ENCODE results near the gene CHST15. TPM values are rescaled to one million over a fixed set of nuclear protein-coding genes. Genes with fewer than 3 reads are reported as not detected.

CHST15 gene
- total RNA-seq, 2 donors from 2014 or later: 7.5 to 14.9 TPM

GRCh38 chr10:124045276-124045675 lies 48.1 kb downstream of the CHST15 start:
- H3K9me3 ChIP-seq (ENCODE audit: control insufficient read depth, low read length): no peaks in the 10 kb centered on the region
- H3K27me3 ChIP-seq (ENCODE audit: control insufficient read depth, insufficient read depth, low read length, poor library complexity, severe bottlenecking): no peaks in the 10 kb centered on the region
- H3K27me3 Mint-ChIP-seq (ENCODE audit: insufficient read depth): peaks cover 2% of the 10 kb centered on the region
- H3K36me3 Mint-ChIP-seq (ENCODE audit: low read depth): peaks cover 15% of the 10 kb centered on the region
- H3K9ac ChIP-seq (ENCODE audit: extremely low read depth, low read length, poor library complexity, severe bottlenecking): no peak overlapping the region
- H3K27ac Mint-ChIP-seq: no peak overlapping the region
- no peak for TF ChIP-seq CTCF (conservative IDR thresholded peaks at IDR 0.05)
- DNase-seq: no peak
- H3K4me1 ChIP-seq (ENCODE audit: control insufficient read depth, insufficient read depth, low read length): no peaks in the 10 kb centered on the region
- no peak overlapping the region for H3K4me3 Mint-ChIP-seq
- no peak overlapping the region for H3K27ac ChIP-seq (ENCODE audit: low read depth, low read length)
- no peak overlapping the region for H3K4me3 ChIP-seq (ENCODE audit: low read length)
- H3K4me1 Mint-ChIP-seq: peaks cover 7% of the 10 kb centered on the region
- WGBS, 2 experiments (ENCODE audit: insufficient coverage in 1 of 2, insufficient read length in 1 of 2): 94 to 100% methylated on average over 3 to 6 of the region's 6 CpGs
- H3K9me3 Mint-ChIP-seq: no peaks in the 10 kb centered on the region
- peaks cover 8% of the 10 kb centered on the region for H3K36me3 ChIP-seq (ENCODE audit: control insufficient read depth, insufficient read depth, low read length)

- H3K36me3 ChIP-seq (ENCODE audit: control insufficient read depth, insufficient read depth, low read length): peaks cover 8% of the 10 kb centered on the region
- H3K9me3 Mint-ChIP-seq: no peaks in the 10 kb centered on the region
- 95 to 96% methylated on average over 37 to 40 of the region's 40 CpGs for WGBS, 2 experiments (ENCODE audit: insufficient coverage in 1 of 2, insufficient read length in 1 of 2)
- no peak overlapping the region for H3K4me3 Mint-ChIP-seq
- H3K27ac ChIP-seq (ENCODE audit: low read depth, low read length): no peak overlapping the region
- no peak overlapping the region for H3K4me3 ChIP-seq (ENCODE audit: low read length)
- no peaks in the 10 kb centered on the region for H3K27me3 ChIP-seq (ENCODE audit: control insufficient read depth, insufficient read depth, low read length, poor library complexity, severe bottlenecking)
- H3K27me3 Mint-ChIP-seq (ENCODE audit: insufficient read depth): peaks cover 2% of the 10 kb centered on the region
- H3K9ac ChIP-seq (ENCODE audit: extremely low read depth, low read length, poor library complexity, severe bottlenecking): no peak overlapping the region
- H3K36me3 Mint-ChIP-seq (ENCODE audit: low read depth): peaks cover 19% of the 10 kb centered on the region
- DNase-seq: no peak
- peaks cover 5% of the 10 kb centered on the region for H3K4me1 Mint-ChIP-seq
- H3K27ac Mint-ChIP-seq: no peak overlapping the region
- TF ChIP-seq CTCF (conservative IDR thresholded peaks at IDR 0.05): no peak
- H3K9me3 ChIP-seq (ENCODE audit: control insufficient read depth, low read length): no peaks in the 10 kb centered on the region
- no peaks in the 10 kb centered on the region for H3K4me1 ChIP-seq (ENCODE audit: control insufficient read depth, insufficient read depth, low read length)
These were observed 49.1 kb downstream of the CHST15 start for GRCh38 chr10:124044143-124044862.

- H3K9ac ChIP-seq (ENCODE audit: extremely low read depth, low read length, poor library complexity, severe bottlenecking): no peak overlapping the region
- no peak overlapping the region for H3K4me3 ChIP-seq (ENCODE audit: low read length)
- no peaks in the 10 kb centered on the region for H3K4me1 ChIP-seq (ENCODE audit: control insufficient read depth, insufficient read depth, low read length)
- H3K4me1 Mint-ChIP-seq: peaks cover 3% of the 10 kb centered on the region
- peaks cover 8% of the 10 kb centered on the region for H3K36me3 ChIP-seq (ENCODE audit: control insufficient read depth, insufficient read depth, low read length)
- no peaks in the 10 kb centered on the region for H3K9me3 Mint-ChIP-seq
- H3K4me3 Mint-ChIP-seq: no peak overlapping the region
- H3K9me3 ChIP-seq (ENCODE audit: control insufficient read depth, low read length): no peaks in the 10 kb centered on the region
- H3K27me3 Mint-ChIP-seq (ENCODE audit: insufficient read depth): peaks cover 2% of the 10 kb centered on the region
- 86 to 92% methylated on average over 8 to 12 of the region's 12 CpGs for WGBS, 2 experiments (ENCODE audit: insufficient coverage in 1 of 2, insufficient read length in 1 of 2)
- TF ChIP-seq CTCF (conservative IDR thresholded peaks at IDR 0.05): no peak
- H3K27ac Mint-ChIP-seq: no peak overlapping the region
- H3K27me3 ChIP-seq (ENCODE audit: control insufficient read depth, insufficient read depth, low read length, poor library complexity, severe bottlenecking): no peaks in the 10 kb centered on the region
- H3K36me3 Mint-ChIP-seq (ENCODE audit: low read depth): peaks cover 23% of the 10 kb centered on the region
- DNase-seq: no peak
- no peak overlapping the region for H3K27ac ChIP-seq (ENCODE audit: low read depth, low read length)
These were observed 49.9 kb downstream of the CHST15 start for GRCh38 chr10:124043310-124044142.
